ENCODE results near the gene C1QTNF2. TPM values are rescaled to one million over a fixed set of nuclear protein-coding genes. Genes with fewer than 3 reads are reported as not detected.

C1QTNF2 gene
- polyA plus RNA-seq, 3 donors: not detected

GRCh38 chr5:160359242-160359641, 11.2 kb downstream of the C1QTNF2 start:
- Histone ChIP-seq H3K9me3 (replicated peaks in 1 of 2; ENCODE audit: control insufficient read depth in 1 of 2, insufficient read depth in 1 of 2, low read length in 2 of 2) (no peaks in the 10 kb centered on the region), H4K20me1 (ENCODE audit: insufficient read depth, low read length) (no peaks in the 10 kb centered on the region), H3K36me3 (replicated peaks in 1 of 2; ENCODE audit: control insufficient read depth in 1 of 2, insufficient read depth in 2 of 2, low read length in 2 of 2) (no peaks in the 10 kb centered on the region), H3K4me2 (replicated peaks; ENCODE audit: extremely low read depth, low read length, poor library complexity, severe bottlenecking) (no peak overlapping the region), H3K4me1 (ENCODE audit: control insufficient read depth in 1 of 2, insufficient read depth in 2 of 2, low read length in 2 of 2) (no peaks in the 10 kb centered on the region), H3K4me3 (replicated peaks in 1 of 3; ENCODE audit: low read depth in 2 of 3, low read length in 3 of 3) (no peak overlapping the region), H3K27me3 (ENCODE audit: control insufficient read depth in 2 of 2, insufficient read depth in 2 of 2, low read length in 2 of 2) (no peaks in the 10 kb centered on the region), H3K79me2 (ENCODE audit: insufficient read depth, low read length) (no peaks in the 10 kb centered on the region), H2AFZ (ENCODE audit: insufficient read depth, low read depth, low read length, poor library complexity, severe bottlenecking) (no peak overlapping the region), H3K27ac (ENCODE audit: low read depth in 1 of 2, low read length in 2 of 2) (no peak overlapping the region), H3K9ac (ENCODE audit: insufficient read depth, low read length, poor library complexity, severe bottlenecking) (no peak overlapping the region)
- DNase-seq: no peak
- H3K9me3 Mint-ChIP-seq: peaks cover 0 to 2% (median 0%) of the 10 kb centered on the region in 7 donors
- WGBS (ENCODE audit: insufficient coverage): no CpG with 5 or more reads among the region's 1 CpG
- no peak overlapping the region for H3K4me3 Mint-ChIP-seq
- H3K27me3 Mint-ChIP-seq (ENCODE audit: low read depth in 3 of 3): peaks cover 0 to 6% (median 0%) of the 10 kb centered on the region in 3 donors
- no peaks in the 10 kb centered on the region for H3K36me3 Mint-ChIP-seq
- H3K4me1 Mint-ChIP-seq: peaks cover 2% of the 10 kb centered on the region
- intact Hi-C loops (cut with micrococcal nuclease): no loop called here
- TF ChIP-seq CTCF (IDR thresholded peaks at IDR 0.05): no peak
- H3K27ac Mint-ChIP-seq: no peak overlapping the region

DNA sequence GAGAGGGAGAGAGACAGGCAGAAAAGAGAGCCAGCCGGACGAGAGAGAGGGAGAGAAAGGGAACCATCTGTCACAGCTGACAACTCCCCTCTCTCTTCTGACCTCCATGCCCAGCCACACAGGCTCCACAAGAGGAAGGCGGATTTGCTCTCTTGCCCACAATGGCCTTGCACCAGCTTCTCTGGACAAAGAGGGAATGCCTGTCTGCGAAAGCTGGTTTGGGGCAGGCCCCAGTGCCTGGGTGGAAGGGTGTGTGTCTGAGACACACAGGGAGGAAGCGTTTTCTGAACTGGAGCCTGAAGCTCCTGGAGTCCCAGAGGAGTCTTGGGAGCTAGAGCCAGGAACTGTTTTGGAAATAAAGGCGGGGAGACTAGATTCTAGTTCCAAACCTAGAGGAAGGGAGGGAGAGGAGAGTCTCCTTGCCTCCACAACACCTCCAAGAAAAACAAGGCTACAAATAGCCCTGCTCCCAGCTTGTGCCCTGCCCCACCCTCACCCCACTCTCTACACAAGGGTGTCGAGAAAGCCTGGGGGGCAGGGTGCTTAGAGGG, 12.5 kb downstream of the C1QTNF2 start:
- no peak overlapping the region for H2AFZ ChIP-seq (ENCODE audit: insufficient read depth, low read depth, low read length, poor library complexity, severe bottlenecking)
- intact Hi-C loops (cut with micrococcal nuclease): no loop called here
- Mint-ChIP-seq H3K27ac (no peak overlapping the region), H3K4me3 (no peak overlapping the region), H3K36me3 (no peaks in the 10 kb centered on the region), H3K9me3 (no peaks in the 10 kb centered on the region), H3K27me3 (ENCODE audit: low read depth in 3 of 3) (peaks cover 0 to 6% (median 0%) of the 10 kb centered on the region in 3 donors), H3K4me1 (peaks cover 2% of the 10 kb centered on the region)
- H3K4me1 ChIP-seq (ENCODE audit: control insufficient read depth in 1 of 2, insufficient read depth in 2 of 2, low read length in 2 of 2): no peaks in the 10 kb centered on the region
- H3K36me3 ChIP-seq (replicated peaks in 1 of 2; ENCODE audit: control insufficient read depth in 1 of 2, insufficient read depth in 2 of 2, low read length in 2 of 2): no peaks in the 10 kb centered on the region
- no peaks in the 10 kb centered on the region for H3K27me3 ChIP-seq (ENCODE audit: control insufficient read depth in 2 of 2, insufficient read depth in 2 of 2, low read length in 2 of 2)
- no peak overlapping the region for H3K4me2 ChIP-seq (replicated peaks; ENCODE audit: extremely low read depth, low read length, poor library complexity, severe bottlenecking)
- 86% methylated on average over 1 of the region's 7 CpGs for WGBS (ENCODE audit: insufficient coverage)
- no peaks in the 10 kb centered on the region for H3K9me3 ChIP-seq (replicated peaks in 1 of 2; ENCODE audit: control insufficient read depth in 1 of 2, insufficient read depth in 1 of 2, low read length in 2 of 2)
- no peak for TF ChIP-seq CTCF (IDR thresholded peaks at IDR 0.05)
- no peaks in the 10 kb centered on the region for H3K79me2 ChIP-seq (ENCODE audit: insufficient read depth, low read length)
- H3K9ac ChIP-seq (ENCODE audit: insufficient read depth, low read length, poor library complexity, severe bottlenecking): no peak overlapping the region
- H3K4me3 ChIP-seq (replicated peaks in 1 of 3; ENCODE audit: low read depth in 2 of 3, low read length in 3 of 3): no peak overlapping the region
- H4K20me1 ChIP-seq (ENCODE audit: insufficient read depth, low read length): no peaks in the 10 kb centered on the region
- no peak for DNase-seq
- H3K27ac ChIP-seq (ENCODE audit: low read depth in 1 of 2, low read length in 2 of 2): no peak overlapping the region

Measured in CD14-positive monocyte (primary cell).